ENCODE data around the gene MXI1. TPM values are rescaled to one million over a fixed set of nuclear protein-coding genes. Genes with fewer than 3 reads are reported as not detected.

MXI1 gene
- total and polyA plus RNA-seq, 9 donors: 41.9 to 100 (median 63.5) TPM

GRCh38 chr10:110176141-110177030 lies 31.0 kb upstream of the MXI1 start:
- Histone ChIP-seq H3K4me3 (no peak overlapping the region), H3K27me3 (no peaks in the 10 kb centered on the region), H3K27ac (no peak overlapping the region), H3K9me3 (no peaks in the 10 kb centered on the region), H3K4me1 (ENCODE audit: insufficient read depth) (no peaks in the 10 kb centered on the region), H3K36me3 (no peaks in the 10 kb centered on the region)
- DNase-seq: no peak
- TF ChIP-seq EP300 (IDR thresholded peaks at IDR 0.05): no peak
- no peak for TF ChIP-seq CTCF (IDR thresholded peaks at IDR 0.05)
- TF ChIP-seq POLR2A (IDR thresholded peaks at IDR 0.05): no peak
- intact Hi-C loops (cut with DNase I): no loop called here
- 45 to 50% (median 49%) methylated on average over 19 of the region's 19 CpGs for WGBS, 3 donors

GRCh38 chr10:110179220-110179619 lies 28.2 kb upstream of the MXI1 start:
- no peak for TF ChIP-seq EP300 (IDR thresholded peaks at IDR 0.05)
- TF ChIP-seq POLR2A (IDR thresholded peaks at IDR 0.05): no peak
- TF ChIP-seq CTCF (IDR thresholded peaks at IDR 0.05): no peak
- Histone ChIP-seq H3K27me3 (no peaks in the 10 kb centered on the region), H3K27ac (no peak overlapping the region), H3K36me3 (no peaks in the 10 kb centered on the region), H3K4me1 (ENCODE audit: insufficient read depth) (no peaks in the 10 kb centered on the region), H3K9me3 (no peaks in the 10 kb centered on the region), H3K4me3 (no peak overlapping the region)
- WGBS, 3 donors: 82 to 86% (median 83%) methylated on average over 7 of the region's 7 CpGs
- DNase-seq: no peak
- intact Hi-C loops (cut with DNase I): no loop called here

- H3K36me3 ChIP-seq: no peaks in the 10 kb centered on the region
- H3K9me3 ChIP-seq: no peaks in the 10 kb centered on the region
- WGBS, 3 donors: 84 to 93% (median 87%) methylated on average over 10 of the region's 10 CpGs
- DNase-seq: no peak
- H3K4me3 ChIP-seq: no peak overlapping the region
- intact Hi-C loops (cut with DNase I): no loop called here
- H3K27me3 ChIP-seq: no peaks in the 10 kb centered on the region
- no peak overlapping the region for H3K27ac ChIP-seq
- TF ChIP-seq CTCF (IDR thresholded peaks at IDR 0.05): no peak
- no peak for TF ChIP-seq EP300 (IDR thresholded peaks at IDR 0.05)
- TF ChIP-seq POLR2A (IDR thresholded peaks at IDR 0.05): no peak
- no peaks in the 10 kb centered on the region for H3K4me1 ChIP-seq (ENCODE audit: insufficient read depth)
Measured at GRCh38 chr10:110181451-110181850, 26.0 kb upstream of the MXI1 start.

GRCh38 chr10:110181911-110182310 lies 25.5 kb upstream of the MXI1 start:
- H3K4me1 ChIP-seq (ENCODE audit: insufficient read depth): no peaks in the 10 kb centered on the region
- H3K9me3 ChIP-seq: no peaks in the 10 kb centered on the region
- H3K27ac ChIP-seq: no peak overlapping the region
- H3K27me3 ChIP-seq: no peaks in the 10 kb centered on the region
- TF ChIP-seq CTCF (IDR thresholded peaks at IDR 0.05) (no peak), POLR2A (IDR thresholded peaks at IDR 0.05) (no peak), EP300 (IDR thresholded peaks at IDR 0.05) (no peak)
- intact Hi-C loops (cut with DNase I): no loop called here
- H3K36me3 ChIP-seq: no peaks in the 10 kb centered on the region
- no peak for DNase-seq
- 95 to 96% (median 95%) methylated on average over 5 of the region's 5 CpGs for WGBS, 3 donors
- no peak overlapping the region for H3K4me3 ChIP-seq
